ENCODE results near the gene NKPD1.
"Not testable (repeated sequence)": the region's sequence is repeated elsewhere in the genome, so short reads cannot be mapped to it uniquely, and the experiment has no call there.

NKPD1 gene

GRCh38 chr19:45125360-45125759 is 35.4 kb downstream of the NKPD1 start:
- TF ChIP-seq, protein P1, sequence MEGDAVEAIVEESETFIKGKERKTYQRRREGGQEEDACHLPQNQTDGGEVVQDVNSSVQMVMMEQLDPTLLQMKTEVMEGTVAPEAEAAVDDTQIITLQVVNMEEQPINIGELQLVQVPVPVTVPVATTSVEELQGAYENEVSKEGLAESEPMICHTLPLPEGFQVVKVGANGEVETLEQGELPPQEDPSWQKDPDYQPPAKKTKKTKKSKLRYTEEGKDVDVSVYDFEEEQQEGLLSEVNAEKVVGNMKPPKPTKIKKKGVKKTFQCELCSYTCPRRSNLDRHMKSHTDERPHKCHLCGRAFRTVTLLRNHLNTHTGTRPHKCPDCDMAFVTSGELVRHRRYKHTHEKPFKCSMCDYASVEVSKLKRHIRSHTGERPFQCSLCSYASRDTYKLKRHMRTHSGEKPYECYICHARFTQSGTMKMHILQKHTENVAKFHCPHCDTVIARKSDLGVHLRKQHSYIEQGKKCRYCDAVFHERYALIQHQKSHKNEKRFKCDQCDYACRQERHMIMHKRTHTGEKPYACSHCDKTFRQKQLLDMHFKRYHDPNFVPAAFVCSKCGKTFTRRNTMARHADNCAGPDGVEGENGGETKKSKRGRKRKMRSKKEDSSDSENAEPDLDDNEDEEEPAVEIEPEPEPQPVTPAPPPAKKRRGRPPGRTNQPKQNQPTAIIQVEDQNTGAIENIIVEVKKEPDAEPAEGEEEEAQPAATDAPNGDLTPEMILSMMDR (IDR thresholded peaks at IDR 0.05; ENCODE audit: low read depth, low read length, missing control alignments): no peak
- no peak for DNase-seq (ENCODE audit: extremely low read depth, low read depth)
- H3K4me3 ChIP-seq (replicated peaks; ENCODE audit: low read depth, low read length): no peak overlapping the region

- no peak for DNase-seq (ENCODE audit: extremely low read depth, low read depth)
- no peak overlapping the region for H3K4me3 ChIP-seq (replicated peaks; ENCODE audit: low read depth, low read length)
- TF ChIP-seq, protein P1 (IDR thresholded peaks at IDR 0.05; ENCODE audit: low read depth, low read length, missing control alignments): no peak
These were observed 36.8 kb downstream of the NKPD1 start for GRCh38 chr19:45124021-45124420.

DNA sequence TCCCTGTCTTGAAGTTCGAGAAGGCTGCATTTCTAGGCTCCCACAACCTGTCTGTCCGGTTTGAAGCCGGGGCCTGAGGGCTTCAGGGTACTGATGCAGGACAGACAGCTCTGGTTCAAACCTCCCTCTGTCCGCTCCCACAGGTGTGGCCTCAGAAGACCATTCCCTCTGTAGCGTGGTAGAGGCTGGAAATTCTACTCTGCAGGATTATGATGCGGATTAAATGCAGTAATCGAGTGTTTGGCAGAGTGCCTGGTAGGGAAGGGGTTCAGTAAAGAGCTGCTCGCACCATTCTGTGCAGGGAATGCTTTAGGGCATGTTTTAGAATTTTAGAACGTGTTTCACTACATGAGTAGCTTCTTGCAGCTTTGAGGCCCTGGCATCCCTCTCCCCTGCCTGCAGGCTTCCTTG is 37.3 kb downstream of the NKPD1 start:
- TF ChIP-seq, protein P1 (IDR thresholded peaks at IDR 0.05; ENCODE audit: low read depth, low read length, missing control alignments): no peak
- no peak overlapping the region for H3K4me3 ChIP-seq (replicated peaks; ENCODE audit: low read depth, low read length)
- DNase-seq (ENCODE audit: extremely low read depth, low read depth): no peak

DNA sequence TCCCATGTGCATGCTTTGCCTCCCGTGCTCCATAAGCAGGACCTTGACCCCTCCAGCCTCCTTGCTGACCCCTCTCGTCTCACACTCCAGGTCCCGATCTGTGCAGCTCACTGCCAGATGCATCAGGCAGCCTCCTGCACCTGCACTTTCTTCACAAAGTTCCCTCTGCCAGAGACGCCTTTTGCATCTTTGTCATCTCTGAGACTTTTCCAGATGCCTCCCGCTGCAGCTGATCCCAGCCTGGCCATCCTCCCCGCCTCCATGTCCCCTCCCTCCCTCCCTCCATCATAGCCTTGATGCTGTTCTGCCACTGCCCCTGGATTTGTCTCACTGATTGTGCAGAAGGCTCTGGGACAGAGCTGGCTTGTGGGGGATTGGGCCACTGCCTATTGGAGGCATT is 38.0 kb downstream of the NKPD1 start:
- TF ChIP-seq, protein P1 (IDR thresholded peaks at IDR 0.05; ENCODE audit: low read depth, low read length, missing control alignments): no peak
- no peak for DNase-seq (ENCODE audit: extremely low read depth, low read depth)
- H3K4me3 ChIP-seq (replicated peaks; ENCODE audit: low read depth, low read length): no peak overlapping the region

DNA sequence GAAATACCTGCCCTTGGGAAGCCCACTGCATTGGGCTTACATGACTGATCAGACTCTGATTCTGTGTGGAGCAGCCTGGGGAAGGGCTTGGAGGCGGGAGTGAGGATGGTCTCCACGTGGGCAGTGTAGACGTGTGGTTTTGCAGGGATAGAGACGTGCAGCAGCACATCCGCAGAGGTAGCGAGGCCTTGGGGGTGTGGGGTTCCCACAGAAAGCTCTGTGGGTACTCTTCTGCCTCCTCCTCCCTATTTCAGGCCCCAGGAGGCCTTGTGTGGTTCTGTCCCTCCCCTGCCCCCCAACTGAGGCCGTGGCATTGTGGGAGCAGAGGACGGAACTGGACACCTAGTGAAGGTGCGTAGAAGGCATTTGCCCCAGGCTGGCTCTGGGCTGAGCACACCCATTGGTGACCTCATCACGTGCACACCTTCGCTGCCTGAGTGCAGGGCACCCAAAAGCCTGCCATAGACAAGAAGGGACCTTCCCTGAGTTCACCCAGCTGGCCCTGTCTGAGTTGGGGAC is 38.9 kb downstream of the NKPD1 start:
- DNase-seq (ENCODE audit: extremely low read depth, low read depth): no peak
- H3K4me3 ChIP-seq (replicated peaks; ENCODE audit: low read depth, low read length): no peak overlapping the region
- TF ChIP-seq, protein P1 (IDR thresholded peaks at IDR 0.05; ENCODE audit: low read depth, low read length, missing control alignments): no peak

- TF ChIP-seq, protein P1 (IDR thresholded peaks at IDR 0.05; ENCODE audit: low read depth, low read length, missing control alignments): no peak
- no peak overlapping the region for H3K4me3 ChIP-seq (replicated peaks; ENCODE audit: low read depth, low read length)
- no peak for DNase-seq (ENCODE audit: extremely low read depth, low read depth)
These were observed 41.2 kb downstream of the NKPD1 start for GRCh38 chr19:45119582-45119981.

GRCh38 chr19:45118591-45119355 is 42.0 kb downstream of the NKPD1 start:
- not testable (repeated sequence) for DNase-seq (ENCODE audit: extremely low read depth, low read depth); H3K4me3 ChIP-seq (replicated peaks; ENCODE audit: low read depth, low read length)

All from HFF-Myc (cell line).